H1 (cell line): ENCODE measurements around the gene FANCE. TPM values are rescaled to one million over a fixed set of nuclear protein-coding genes. Genes with fewer than 3 reads are reported as not detected.
A peak's percentile ranks its signal among the peaks of the same experiment; 100 is the strongest.

ENCODE experiments used
- CTCF ChIA-PET: fragments of 300-600 bp; sonication (Branson Sonifier 250); formaldehyde crosslinking; loops from one replicate; lab custom pipeline; 2021; ENCODE audit not compliant: partially characterized antibody; lab: Charles Lee
- POLR2A ChIA-PET: fragments of 300-600 bp; sonication (Branson Sonifier 250); formaldehyde crosslinking; loops from one replicate; lab custom pipeline; 2021; ENCODE audit warnings: inconsistent platforms; ENCODE audit not compliant: partially characterized antibody; lab: Charles Lee
- DNase-seq, 2 experiments: peaks; one replicate each; pipeline versions ENCODE4 v3.0.0 to v3.0.0-alpha.2; 2010 to 2022; ENCODE audit warnings: low spot score in 2 of 2, low read depth in 1 of 2, mixed read lengths in 1 of 2
- FAIRE-seq: peaks from 2 replicates; lab custom pipeline; 2011; peaks lifted over from hg19 to GRCh38; lab: Jason Lieb, UNC
- H2AFZ ChIP-seq: 2 replicates; pipeline ENCODE4 v1.8.1; 2012; ENCODE audit warnings: low read length, inconsistent platforms
- H2AK5ac ChIP-seq: 2 replicates; pipeline ENCODE4 v1.6.1; 2013; ENCODE audit warnings: low read depth, low read length
- H2BK120ac ChIP-seq: replicated peaks from 2 replicates; pipeline ENCODE3; 2013; ENCODE audit warnings: low read depth, low read length, inconsistent platforms
- H2BK12ac ChIP-seq: 2 replicates; pipeline ENCODE4 v1.6.1; 2013; ENCODE audit warnings: low read depth, low read length
- H2BK15ac ChIP-seq: 2 replicates; pipeline ENCODE4 v1.6.1; 2013; ENCODE audit warnings: low read length
- H2BK20ac ChIP-seq: 2 replicates; pipeline ENCODE4 v1.6.1; 2013; ENCODE audit warnings: low read length
- H2BK5ac ChIP-seq: 2 replicates; pipeline ENCODE4 v1.6.1; 2013; ENCODE audit warnings: low read depth, low read length
- H3K14ac ChIP-seq: 2 replicates; pipeline ENCODE4 v1.6.1; 2013; ENCODE audit warnings: inconsistent platforms; ENCODE audit not compliant: insufficient read length
- H3K18ac ChIP-seq: 2 replicates; pipeline ENCODE4 v1.6.1; 2013; ENCODE audit warnings: low read length; ENCODE audit errors: extremely low read depth
- H3K23ac ChIP-seq: 2 replicates; pipeline ENCODE4 v1.6.1; 2013; ENCODE audit warnings: inconsistent platforms; ENCODE audit not compliant: insufficient read length
- H3K23me2 ChIP-seq: 2 replicates; pipeline ENCODE4 v1.6.1; 2013; ENCODE audit warnings: low read depth, low read length
- H3K27ac ChIP-seq: 2 replicates; pipeline ENCODE4 v1.6.1; 2011; ENCODE audit warnings: low read depth, low read length, inconsistent platforms
- H3K27me3 ChIP-seq, 4 experiments: replicated peaks in 1 of 4; 1 replicate in 1 of 4; 2 replicates in 3 of 4; pipeline versions ENCODE4 v1.6.1 to v1.8.1; 2011 to 2013; ENCODE audit warnings: low read length in 3 of 4, mild to moderate bottlenecking in 3 of 4, inconsistent platforms in 2 of 4, mixed read lengths in 2 of 4, moderate library complexity in 1 of 4; ENCODE audit not compliant: control insufficient read depth in 3 of 4, insufficient read depth in 3 of 4; ENCODE audit errors: extremely low read depth in 1 of 4
- H3K36me3 ChIP-seq, 4 experiments: 2 replicates each; pipeline versions ENCODE4 v1.6.1 to v1.8.1; 2011 to 2013; ENCODE audit warnings: mild to moderate bottlenecking in 4 of 4, low read length in 3 of 4, moderate library complexity in 2 of 4, control low read depth in 1 of 4, inconsistent platforms in 1 of 4; ENCODE audit not compliant: insufficient read depth in 4 of 4, control insufficient read depth in 2 of 4
- H3K4ac ChIP-seq: replicated peaks from 2 replicates; pipeline ENCODE3; 2013; ENCODE audit warnings: low read length, low read depth, mixed read lengths, inconsistent platforms; ENCODE audit not compliant: insufficient read length
- H3K4me1 ChIP-seq, 4 experiments: replicated peaks in 1 of 4; 1 replicate in 1 of 4; 2 replicates in 3 of 4; pipeline versions ENCODE4 v1.6.1 to v1.8.1; 2011 to 2013; ENCODE audit warnings: low read length in 3 of 4, inconsistent platforms in 2 of 4, mixed read lengths in 1 of 4; ENCODE audit not compliant: insufficient read depth in 4 of 4, control insufficient read depth in 3 of 4
- H3K4me2 ChIP-seq, 2 experiments: 2 replicates each; pipeline versions ENCODE4 v1.6.1 to v1.8.1; 2011 to 2013; ENCODE audit warnings: low read depth in 2 of 2, low read length in 2 of 2, control low read depth in 1 of 2, inconsistent platforms in 1 of 2, mild to moderate bottlenecking in 1 of 2; ENCODE audit not compliant: insufficient read depth in 1 of 2
- H3K4me3 ChIP-seq, 4 experiments: fragments of 200-600, 300-600 bp in 1 of 4; sonication (generic), shearing (Covaris generic), sonication (Bioruptor Twin) in 1 of 4; 2 replicates each; pipeline versions ENCODE4 v1.5.1 to v1.8.1; 2011 to 2016; ENCODE audit warnings: low read length in 4 of 4, low read depth in 3 of 4, control low read depth in 2 of 4, inconsistent platforms in 2 of 4, mild to moderate bottlenecking in 2 of 4, mixed read lengths in 1 of 4, moderate library complexity in 1 of 4; ENCODE audit not compliant: insufficient read depth in 2 of 4; ENCODE audit errors: extremely low read depth in 1 of 4
- H3K56ac ChIP-seq: replicated peaks from 2 replicates; pipeline ENCODE3; 2013; ENCODE audit warnings: low read depth, mild to moderate bottlenecking, mixed read lengths, low read length, inconsistent platforms; ENCODE audit not compliant: insufficient read length
- H3K79me1 ChIP-seq: 2 replicates; pipeline ENCODE4 v1.6.1; 2013; ENCODE audit warnings: low read depth, low read length, control low read depth
- H3K79me2 ChIP-seq, 2 experiments: 2 replicates each; pipeline versions ENCODE4 v1.6.1 to v1.8.1; 2012 to 2013; ENCODE audit warnings: low read length in 2 of 2, mild to moderate bottlenecking in 2 of 2, inconsistent platforms in 1 of 2; ENCODE audit not compliant: insufficient read depth in 2 of 2, control insufficient read depth in 1 of 2
- H3K9ac ChIP-seq, 4 experiments: replicated peaks in 1 of 4; 1 replicate in 1 of 4; 2 replicates in 3 of 4; pipeline versions ENCODE4 v1.6.1 to v1.8.1; 2011 to 2013; ENCODE audit warnings: low read depth in 3 of 4, low read length in 3 of 4, control low read depth in 2 of 4, mild to moderate bottlenecking in 2 of 4, moderate library complexity in 2 of 4, inconsistent platforms in 1 of 4; ENCODE audit errors: extremely low read depth in 1 of 4
- H3K9me3 ChIP-seq, 2 experiments: 2 replicates each; pipeline versions ENCODE4 v1.6.1 to v1.8.1; 2012 to 2013; ENCODE audit warnings: mild to moderate bottlenecking in 2 of 2, moderate library complexity in 2 of 2, control low read depth in 1 of 2, inconsistent platforms in 1 of 2, low read depth in 1 of 2, low read length in 1 of 2, mixed read lengths in 1 of 2; ENCODE audit not compliant: insufficient read depth in 2 of 2
- H4K20me1 ChIP-seq, 2 experiments: replicated peaks in 1 of 2; 2 replicates each; pipeline versions ENCODE3 to v1.8.1; 2011 to 2013; ENCODE audit warnings: inconsistent platforms in 2 of 2, low read length in 2 of 2, mild to moderate bottlenecking in 1 of 2; ENCODE audit not compliant: insufficient read depth in 2 of 2, control insufficient read depth in 1 of 2
- H4K5ac ChIP-seq: 2 replicates; pipeline ENCODE4 v1.6.1; 2013; ENCODE audit warnings: low read length, low read depth, mixed read lengths, inconsistent platforms; ENCODE audit not compliant: insufficient read length
- H4K8ac ChIP-seq: 2 replicates; pipeline ENCODE4 v1.8.0; 2013; ENCODE audit warnings: mild to moderate bottlenecking, moderate library complexity, low read length, inconsistent platforms; ENCODE audit not compliant: insufficient read depth; ENCODE audit errors: extremely low read depth
- H4K91ac ChIP-seq: replicated peaks from 2 replicates; pipeline ENCODE3; 2013; ENCODE audit warnings: low read length, mixed read lengths, inconsistent platforms; ENCODE audit not compliant: insufficient read length
- CBX8 ChIP-seq: fragments of 300-800, 300-1000 bp; sonication (generic); IDR thresholded peaks from 2 replicates; pipeline ENCODE4 v1.7.1; 2016; ENCODE audit warnings: low read depth, low read length, borderline replicate concordance
- EGR1 ChIP-seq: IDR thresholded peaks from 2 replicates; pipeline ENCODE4 v1.6.1; 2011; ENCODE audit warnings: low read depth, low read length, borderline replicate concordance
- GABPA ChIP-seq: IDR thresholded peaks from 2 replicates; pipeline ENCODE4 v1.6.1; 2011; ENCODE audit warnings: mild to moderate bottlenecking, low read length, moderate library complexity, borderline replicate concordance; ENCODE audit not compliant: insufficient read depth
- JUN ChIP-seq: IDR thresholded peaks from 2 replicates; pipeline ENCODE4 v1.6.1; 2011; ENCODE audit warnings: low read depth, mild to moderate bottlenecking, improper control_type of control experiment, low read length
- JUND ChIP-seq: IDR thresholded peaks from 2 replicates; pipeline ENCODE4 v1.6.1; 2011; ENCODE audit warnings: mild to moderate bottlenecking, improper control_type of control experiment, low read length
- KDM5A ChIP-seq: fragments of 200-600 bp; IDR thresholded peaks from 2 replicates; pipeline ENCODE4 v1.7.1; 2012; ENCODE audit warnings: mild to moderate bottlenecking, low read length, inconsistent platforms, mixed read lengths
- POU5F1 ChIP-seq: IDR thresholded peaks from 2 replicates; pipeline ENCODE4 v1.6.1; 2011; ENCODE audit warnings: low read depth, mild to moderate bottlenecking, low read length, moderate library complexity
- RFX5 ChIP-seq: IDR thresholded peaks from 2 replicates; pipeline ENCODE4 v1.6.1; 2011; ENCODE audit warnings: low read depth, low read length, improper control_type of control experiment, borderline replicate concordance
- SIX5 ChIP-seq: IDR thresholded peaks from 2 replicates; pipeline ENCODE4 v1.6.1; 2011; ENCODE audit warnings: mild to moderate bottlenecking, low read depth, low read length
- SP2 ChIP-seq: IDR thresholded peaks from 2 replicates; pipeline ENCODE4 v1.6.1; 2012; ENCODE audit warnings: mild to moderate bottlenecking, low read length, inconsistent platforms
- SRF ChIP-seq: IDR thresholded peaks from 2 replicates; pipeline ENCODE4 v1.6.1; 2011; ENCODE audit warnings: mild to moderate bottlenecking, low read depth, low read length, moderate library complexity
- WGBS, 2 experiments: shearing (Covaris generic) in 1 of 2; methylation state at CpG; one replicate each; pipeline versions ENCODE4 v1.1.6 to v1.1.7; 2013 to 2015; ENCODE audit warnings: low lambda C conversion rate in 2 of 2, mixed read lengths in 2 of 2, inconsistent platforms in 1 of 2, low coverage in 1 of 2, missing lambda C conversion rate in 1 of 2; ENCODE audit not compliant: insufficient replicate concordance in 2 of 2, insufficient coverage in 1 of 2, insufficient read length in 1 of 2; ENCODE audit errors: extremely low coverage in 1 of 2, missing lambda C conversion rate in 1 of 2; 5-methylcytosine and 5-hydroxymethylcytosine counted together
- polyA plus RNA-seq, 7 experiments: library from polyadenylated mRNA; depleted of rRNA in 3 of 7; stranded (reverse) in 5 of 7; unstranded in 2 of 7; fragments of >200 nt in 5 of 7; fragments of 200-250 nt in 2 of 7; gene quantifications; 1 replicate in 5 of 7; 2 replicates in 1 of 7; 4 replicates in 1 of 7; pipeline versions ENCODE4 v1.2.1 to v1.2.3, GENCODE V29; 2011 to 2013; ENCODE audit warnings: missing spikeins in 2 of 7, mixed read lengths in 2 of 7
- total RNA-seq: library from RNA; stranded (reverse); fragmentation: NEBNext Ultra II Directional; extraction: Animal tissue kit (Norgen Biotek cat#: 25700); gene quantifications from 2 replicates; pipeline ENCODE4 v1.2.1, GENCODE V29; 2021
- TF ChIP-seq, protein P1 (sequence below): IDR thresholded peaks from 2 replicates; pipeline ENCODE4 v1.6.1; 2012; ENCODE audit warnings: inconsistent platforms

FANCE gene
- total and polyA plus RNA-seq, 2 of the 8 experiments (the other 6 are each of a cell fraction or from before 2014, with no cell fraction given): 16.1 to 17.0 TPM

DNA sequence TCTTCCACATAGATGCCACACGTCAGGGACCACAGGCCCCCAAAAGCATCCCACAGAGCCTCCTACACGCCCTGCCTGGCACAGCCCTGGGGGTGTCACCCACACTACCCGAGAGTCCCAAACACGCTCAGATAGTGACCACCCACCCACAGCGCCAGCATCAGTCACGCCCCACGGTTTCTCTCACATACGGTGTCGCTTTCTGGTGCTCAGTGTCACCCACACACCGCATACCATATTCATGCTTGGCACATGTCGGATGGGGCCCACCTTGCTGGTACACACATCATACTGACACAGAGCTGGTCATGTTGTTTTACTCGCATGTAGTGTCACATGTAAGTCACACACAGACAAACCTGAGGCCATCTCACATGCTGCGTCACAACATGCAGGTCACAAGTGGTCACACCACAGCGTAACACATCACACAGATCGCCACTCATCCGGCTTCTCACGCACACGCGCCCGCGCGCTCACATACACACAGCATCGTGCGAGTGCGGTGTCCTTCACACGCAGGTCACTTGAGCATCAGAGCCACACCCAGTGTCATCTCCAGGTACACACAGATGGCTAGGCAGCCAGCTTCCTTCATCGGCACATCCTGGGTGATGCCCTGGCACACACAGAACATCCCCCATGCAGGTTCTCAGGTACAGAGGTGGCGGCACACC is 41.3 kb downstream of the FANCE start:
- peaks cover 0 to 41% of the 10 kb centered on the region in 2 experiments; a peak in 2 of 4 replicates for H3K79me2 ChIP-seq
- H3K23ac ChIP-seq: no peak overlapping the region
- ChIA-PET CTCF (interaction anchor here (1.0 to 2.4 kb wide), 2 partner anchors 21 to 29 kb away, joined by 3 to 8 read pairs; no protein-coding TSS in a partner anchor), POLR2A (interaction anchor here (37.6 kb wide), 1 partner anchor 16 kb away, joined by 1319 read pairs; the partner anchor contains the start of gene RPL10A)
- H3K9me3 ChIP-seq: no peaks in the 10 kb centered on the region
- H2BK12ac ChIP-seq: peak overlapping the region; percentile 52
- H3K79me1 ChIP-seq: peaks cover 16% of the 10 kb centered on the region
- H3K23me2 ChIP-seq: peaks cover 8% of the 10 kb centered on the region
- DNase-seq (no peak), FAIRE-seq (no peak)
- H3K14ac ChIP-seq: no peak overlapping the region
- H3K36me3 ChIP-seq: no peaks in the 10 kb centered on the region
- peaks cover 0 to 6% (median 2%) of the 10 kb centered on the region in 4 experiments; a peak in 3 of 7 replicates for H3K27me3 ChIP-seq
- H3K18ac ChIP-seq: peak overlapping the region; percentile 26; the same call in 1 of the 2 replicates
- H4K91ac ChIP-seq: peak overlapping the region; percentile 7
- peak overlapping the region; percentile 2 for H2BK120ac ChIP-seq
- peak overlapping the region; percentile 40; the same call in 1 of the 2 replicates for H2BK20ac ChIP-seq
- TF ChIP-seq POU5F1: no peak
- no peak for TF ChIP-seq KDM5A
- no peak for TF ChIP-seq EGR1
- TF ChIP-seq SIX5: no peak
- no peak for TF ChIP-seq SRF
- no peak for TF ChIP-seq JUN
- no peak for TF ChIP-seq SP2
- no peak for TF ChIP-seq CBX8
- TF ChIP-seq JUND: no peak
- no peak for TF ChIP-seq RFX5
- TF ChIP-seq, protein P1, sequence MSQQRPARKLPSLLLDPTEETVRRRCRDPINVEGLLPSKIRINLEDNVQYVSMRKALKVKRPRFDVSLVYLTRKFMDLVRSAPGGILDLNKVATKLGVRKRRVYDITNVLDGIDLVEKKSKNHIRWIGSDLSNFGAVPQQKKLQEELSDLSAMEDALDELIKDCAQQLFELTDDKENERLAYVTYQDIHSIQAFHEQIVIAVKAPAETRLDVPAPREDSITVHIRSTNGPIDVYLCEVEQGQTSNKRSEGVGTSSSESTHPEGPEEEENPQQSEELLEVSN: no peak
- TF ChIP-seq GABPA: no peak
- no peak overlapping the region for H3K27ac ChIP-seq
- H2BK15ac ChIP-seq: peak overlapping the region; percentile 93; the same call in 1 of the 2 replicates
- peak overlapping the region; percentile 23; the same call in 1 of the 2 replicates for H4K8ac ChIP-seq
- peaks cover 15 to 29% of the 10 kb centered on the region in 2 experiments for H4K20me1 ChIP-seq
- 89% methylated on average over 28 of the region's 28 CpGs; no CpG with 5 or more reads in 1 of the 2 experiments for WGBS, 2 experiments
- H4K5ac ChIP-seq: no peak overlapping the region
- peak overlapping the region; percentile 69; the same call in 1 of the 2 replicates for H2BK5ac ChIP-seq
- no peak overlapping the region for H3K4me3 ChIP-seq
- H2AFZ ChIP-seq: no peak overlapping the region
- H2AK5ac ChIP-seq: peak overlapping the region; percentile 98
- H3K56ac ChIP-seq: no peak overlapping the region
- H3K4me2 ChIP-seq: peak overlapping the region in 1 of 2 experiments; percentile 13; a peak in 1 of 4 replicates
- no peak overlapping the region for H3K9ac ChIP-seq
- peak overlapping the region; percentile 71 for H3K4ac ChIP-seq
- peaks cover 22 to 63% (median 55%) of the 10 kb centered on the region in 4 experiments for H3K4me1 ChIP-seq
